Measurements from ENCODE around the gene RHBDD1. TPM values are rescaled to one million over a fixed set of nuclear protein-coding genes. Genes with fewer than 3 reads are reported as not detected.
"Not testable (repeated sequence)": the region's sequence is repeated elsewhere in the genome, so short reads cannot be mapped to it uniquely, and the experiment has no call there.

The RHBDD1 gene
- total RNA-seq, 1 donor from 2014 or later: 24.1 TPM

GRCh38 chr2:226839161-226839560 is 3.3 kb downstream of the RHBDD1 start:
- DNase-seq (ENCODE audit: low spot score in 2 of 2): no peak
- no peak for FAIRE-seq

GRCh38 chr2:226839951-226840350 is 4.1 kb downstream of the RHBDD1 start:
- DNase-seq (ENCODE audit: low spot score in 2 of 2) (no peak), FAIRE-seq (no peak)

- DNase-seq (ENCODE audit: low spot score in 2 of 2); FAIRE-seq: not testable (repeated sequence)
Observed at GRCh38 chr2:226843001-226843400, 7.1 kb downstream of the RHBDD1 start.

- FAIRE-seq (no peak), DNase-seq (ENCODE audit: low spot score in 2 of 2) (no peak)
Observed at GRCh38 chr2:226845386-226846116, 9.7 kb downstream of the RHBDD1 start.

- FAIRE-seq: no peak
- DNase-seq (ENCODE audit: low spot score in 2 of 2): no peak
Observed at GRCh38 chr2:226847090-226847489, 11.2 kb downstream of the RHBDD1 start.

- FAIRE-seq (no peak), DNase-seq (ENCODE audit: low spot score in 2 of 2) (no peak)
Observed at GRCh38 chr2:226847511-226847910, 11.7 kb downstream of the RHBDD1 start.

- FAIRE-seq: no peak
- no peak for DNase-seq (ENCODE audit: low spot score in 2 of 2)
Observed at GRCh38 chr2:226849349-226849748, 13.5 kb downstream of the RHBDD1 start.

GRCh38 chr2:226850024-226850423 is 14.2 kb downstream of the RHBDD1 start:
- DNase-seq (ENCODE audit: low spot score in 2 of 2) (no peak), FAIRE-seq (no peak)

GRCh38 chr2:226855787-226856186 is 19.9 kb downstream of the RHBDD1 start:
- DNase-seq (ENCODE audit: low spot score in 2 of 2) (no peak), FAIRE-seq (no peak)

- FAIRE-seq: no peak
- no peak for DNase-seq (ENCODE audit: low spot score in 2 of 2)
Observed at GRCh38 chr2:226860087-226860486, 24.2 kb downstream of the RHBDD1 start.

GRCh38 chr2:226862623-226863022 is 26.8 kb downstream of the RHBDD1 start:
- DNase-seq (ENCODE audit: low spot score in 2 of 2): no peak
- no peak for FAIRE-seq

- FAIRE-seq (no peak), DNase-seq (ENCODE audit: low spot score in 2 of 2) (no peak)
Observed at GRCh38 chr2:226865273-226865672, 29.4 kb downstream of the RHBDD1 start.

- no peak for DNase-seq (ENCODE audit: low spot score in 2 of 2)
Observed at GRCh38 chr2:226865710-226866109, 29.9 kb downstream of the RHBDD1 start.

GRCh38 chr2:226868331-226869162 is 32.7 kb downstream of the RHBDD1 start:
- FAIRE-seq: no peak
- DNase-seq (ENCODE audit: low spot score in 2 of 2): no peak

More at GRCh38 chr2:226865710-226866109, 29.9 kb downstream of the RHBDD1 start:
- no peak for FAIRE-seq

- FAIRE-seq: no peak
- DNase-seq (ENCODE audit: low spot score in 2 of 2): no peak
Observed at GRCh38 chr2:226869371-226869770, 33.5 kb downstream of the RHBDD1 start.

GRCh38 chr2:226873051-226873620 is 37.3 kb downstream of the RHBDD1 start:
- no peak for FAIRE-seq
- DNase-seq (ENCODE audit: low spot score in 2 of 2): no peak

- FAIRE-seq (no peak), DNase-seq (ENCODE audit: low spot score in 2 of 2) (no peak)
Observed at GRCh38 chr2:226873826-226874225, 38.0 kb downstream of the RHBDD1 start.

- FAIRE-seq: no peak
- no peak for DNase-seq (ENCODE audit: low spot score in 2 of 2)
Observed at GRCh38 chr2:226874749-226875148, 38.9 kb downstream of the RHBDD1 start.

- DNase-seq (ENCODE audit: low spot score in 2 of 2): no peak
- FAIRE-seq: no peak
Observed at GRCh38 chr2:226875438-226876225, 39.8 kb downstream of the RHBDD1 start.

GRCh38 chr2:226877491-226877890 is 41.6 kb downstream of the RHBDD1 start:
- DNase-seq (ENCODE audit: low spot score in 2 of 2): no peak
- peak; percentile 23 for FAIRE-seq

- DNase-seq (ENCODE audit: low spot score in 2 of 2) (no peak), FAIRE-seq (no peak)
Observed at GRCh38 chr2:226881287-226881686, 45.4 kb downstream of the RHBDD1 start.
